ENCODE results near the gene SLC13A2.

SLC13A2 gene

DNA sequence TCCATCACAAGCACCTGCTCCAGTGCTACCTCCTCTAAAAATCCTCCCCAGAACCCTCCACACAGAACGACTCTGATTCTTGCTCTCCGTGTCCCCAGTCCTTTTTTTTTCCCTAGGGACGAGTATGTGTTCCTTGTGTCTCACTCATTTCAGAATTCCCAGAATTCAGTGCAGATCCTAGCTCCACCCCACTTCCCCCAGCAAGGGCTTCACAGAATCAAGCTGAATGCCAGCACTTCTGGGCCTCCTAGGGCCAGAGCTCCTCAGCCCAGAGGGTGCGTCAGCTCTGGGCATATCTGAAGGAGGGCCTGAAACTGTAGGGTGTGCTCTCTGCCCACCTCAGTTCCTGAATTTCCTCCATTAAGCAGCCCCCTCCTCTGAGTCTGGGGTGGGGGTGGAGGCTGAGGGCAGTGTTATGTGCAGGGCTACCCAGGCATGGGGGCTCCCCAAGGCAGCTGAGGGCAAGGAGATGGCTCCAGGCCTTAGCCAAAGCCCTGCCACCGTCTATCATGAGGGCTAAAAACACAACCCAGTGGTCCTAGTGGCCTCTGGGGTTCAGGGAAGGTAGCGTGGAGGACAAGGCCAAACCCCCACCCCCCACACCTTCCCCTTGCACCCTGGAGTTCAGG is 72.5 kb downstream of the SLC13A2 start:
- WGBS (ENCODE audit: extremely low coverage, insufficient coverage, low lambda C conversion rate), result no CpG with 5 or more reads among the region's 6 CpGs
- Histone ChIP-seq H3K27me3 (ENCODE audit: insufficient read depth, low read length, poor library complexity) (no peaks in the 10 kb centered on the region), H2BK15ac (replicated peaks; ENCODE audit: low read depth) (no peak overlapping the region), H3K27ac (ENCODE audit: low read depth, low read length) (no peak overlapping the region), H3K4ac (ENCODE audit: low read depth, low read length) (no peak overlapping the region), H4K8ac (ENCODE audit: low read depth, low read length) (no peak overlapping the region), H2BK5ac (ENCODE audit: low read length) (no peak overlapping the region), H2BK120ac (ENCODE audit: low read depth, low read length) (no peak overlapping the region), H3K79me1 (ENCODE audit: low read length) (no peaks in the 10 kb centered on the region), H3K4me3 (ENCODE audit: low read length) (no peak overlapping the region), H3K4me2 (ENCODE audit: low read length) (no peak overlapping the region), H3K56ac (ENCODE audit: low read length) (no peak overlapping the region), H3K36me3 (ENCODE audit: control insufficient read depth, insufficient read depth, low read length) (no peaks in the 10 kb centered on the region), H3K18ac (ENCODE audit: low read length) (no peak overlapping the region), H3K23ac (ENCODE audit: low read length) (no peak overlapping the region), H3K9ac (ENCODE audit: low read length) (no peak overlapping the region), H2AK5ac (ENCODE audit: low read length) (no peak overlapping the region), H3K4me1 (ENCODE audit: control insufficient read depth, low read depth, low read length) (no peaks in the 10 kb centered on the region), H3K79me2 (ENCODE audit: control insufficient read depth, insufficient read depth, low read length) (no peaks in the 10 kb centered on the region), H4K5ac (ENCODE audit: low read length) (no peak overlapping the region)
- DNase-seq, result no peak

DNA sequence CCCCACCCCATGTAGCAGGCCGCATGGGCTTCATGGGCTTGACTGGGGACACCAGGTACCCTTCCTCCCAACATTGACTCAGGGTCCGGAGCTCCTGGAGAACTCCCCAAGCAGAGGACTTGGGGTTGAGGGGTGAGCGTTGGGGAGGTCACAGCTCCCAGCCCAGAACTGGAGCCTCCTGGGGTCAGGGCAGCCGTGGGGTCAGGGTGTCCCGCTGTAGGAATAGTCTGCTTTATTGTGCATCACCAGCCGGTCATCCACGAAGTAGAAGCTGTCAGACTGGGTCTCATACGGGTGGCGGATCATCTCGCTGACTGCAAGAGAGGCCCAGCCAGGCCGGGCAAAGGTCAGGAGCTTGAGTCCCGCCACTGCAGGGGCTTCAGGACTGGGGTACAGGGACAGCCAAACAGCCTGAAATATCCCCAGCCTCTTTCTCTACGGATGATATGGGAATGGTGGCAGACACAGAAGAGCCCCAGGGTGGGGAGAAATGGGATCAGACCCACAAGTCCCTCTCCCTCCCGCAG is 73.7 kb downstream of the SLC13A2 start:
- Histone ChIP-seq H3K9ac (ENCODE audit: low read length) (no peak overlapping the region), H3K4me3 (ENCODE audit: low read length) (no peak overlapping the region), H3K4me2 (ENCODE audit: low read length) (no peak overlapping the region), H3K79me2 (ENCODE audit: control insufficient read depth, insufficient read depth, low read length) (no peaks in the 10 kb centered on the region), H3K4me1 (ENCODE audit: control insufficient read depth, low read depth, low read length) (peaks cover 4% of the 10 kb centered on the region), H4K5ac (ENCODE audit: low read length) (no peak overlapping the region), H3K36me3 (ENCODE audit: control insufficient read depth, insufficient read depth, low read length) (no peaks in the 10 kb centered on the region), H2BK5ac (ENCODE audit: low read length) (no peak overlapping the region), H3K79me1 (ENCODE audit: low read length) (peaks cover 6% of the 10 kb centered on the region), H3K56ac (ENCODE audit: low read length) (no peak overlapping the region), H3K18ac (ENCODE audit: low read length) (no peak overlapping the region), H3K23ac (ENCODE audit: low read length) (no peak overlapping the region), H2BK120ac (ENCODE audit: low read depth, low read length) (no peak overlapping the region), H4K8ac (ENCODE audit: low read depth, low read length) (no peak overlapping the region), H2AK5ac (ENCODE audit: low read length) (no peak overlapping the region), H3K4ac (ENCODE audit: low read depth, low read length) (no peak overlapping the region), H2BK15ac (replicated peaks; ENCODE audit: low read depth) (no peak overlapping the region), H3K27me3 (ENCODE audit: insufficient read depth, low read length, poor library complexity) (no peaks in the 10 kb centered on the region), H3K27ac (ENCODE audit: low read depth, low read length) (no peak overlapping the region)
- DNase-seq, result no peak
- no CpG with 5 or more reads among the region's 14 CpGs for WGBS (ENCODE audit: extremely low coverage, insufficient coverage, low lambda C conversion rate)

Data from mesendoderm (in vitro differentiated cells).